WTC11 (cell line): Measurements from ENCODE around the gene TRIM25. TPM values are rescaled to one million over a fixed set of nuclear protein-coding genes. Genes with fewer than 3 reads are reported as not detected.

Experiments used
- ATAC-seq: fragments of 200-7000 bp; cut with Tn5 transposase; 2 replicates; pipeline ENCODE4 v1.10.0; 2021; ENCODE audit warnings: mild to moderate bottlenecking, moderate library complexity
- CTCF ChIA-PET: fragments of 300-600 bp; sonication (Branson Sonifier 250); formaldehyde crosslinking; loops from one replicate; lab custom pipeline; 2021; ENCODE audit warnings: antibody characterized with exemption; lab: Charles Lee
- POLR2A ChIA-PET: fragments of 350-600 bp; sonication (Branson Sonifier 250); formaldehyde crosslinking; loops from one replicate; lab custom pipeline; 2021; ENCODE audit warnings: antibody characterized with exemption; lab: Charles Lee
- DNase-seq: peaks from one replicate; pipeline ENCODE4 v3.0.0; 2021; ENCODE audit warnings: low spot score
- H3K27ac Mint-ChIP-seq: 2 replicates; pipeline ENCODE4 v1.8.0; 2021; ENCODE audit warnings: mixed read lengths
- H3K27me3 Mint-ChIP-seq: 2 replicates; pipeline ENCODE4 v1.8.0; 2021; ENCODE audit warnings: low read depth, mild to moderate bottlenecking, moderate library complexity, mixed read lengths
- H3K36me3 Mint-ChIP-seq: 2 replicates; pipeline ENCODE4 v1.8.0; 2021; ENCODE audit warnings: mixed read lengths
- H3K4me1 Mint-ChIP-seq: 2 replicates; pipeline ENCODE4 v1.8.0; 2022; ENCODE audit warnings: mixed read lengths
- H3K4me3 Mint-ChIP-seq: 2 replicates; pipeline ENCODE4 v1.8.0; 2021; ENCODE audit warnings: mild to moderate bottlenecking, moderate library complexity, mixed read lengths
- H3K9me3 Mint-ChIP-seq: 2 replicates; pipeline ENCODE4 v1.8.0; 2021; ENCODE audit warnings: mixed read lengths
- AFF4 ChIP-seq: sonication (generic); formaldehyde crosslinking; IDR thresholded peaks from 2 replicates; pipeline ENCODE4 v1.8.1; 2023; ENCODE audit warnings: mild to moderate bottlenecking, missing genetic modification reagents, borderline replicate concordance
- ATF3 ChIP-seq: sonication (generic); formaldehyde crosslinking; conservative IDR thresholded peaks from 2 replicates; pipeline ENCODE4 v1.8.1; 2022; ENCODE audit warnings: mild to moderate bottlenecking, missing genetic modification reagents
- ELF4 ChIP-seq: sonication (generic); formaldehyde crosslinking; IDR thresholded peaks from 2 replicates; pipeline ENCODE4 v1.8.1; 2022; ENCODE audit warnings: low read depth, mild to moderate bottlenecking, moderate library complexity, missing genetic modification reagents
- EMX1 ChIP-seq: fragments of 250-450 bp; sonication (Bioruptor Pico); IDR thresholded peaks from 2 replicates; pipeline ENCODE4 v1.8.0; 2021; ENCODE audit warnings: mild to moderate bottlenecking
- FOXJ3 ChIP-seq: sonication (generic); formaldehyde crosslinking; IDR thresholded peaks from 2 replicates; pipeline ENCODE4 v1.9.0; 2021; ENCODE audit warnings: missing genetic modification reagents, mild to moderate bottlenecking, borderline replicate concordance
- FOXP4 ChIP-seq: sonication (generic); formaldehyde crosslinking; IDR thresholded peaks from 2 replicates; pipeline ENCODE4 v1.8.0; 2022; ENCODE audit warnings: mild to moderate bottlenecking, missing genetic modification reagents
- IRF1 ChIP-seq: sonication (generic); formaldehyde crosslinking; IDR thresholded peaks from 2 replicates; pipeline ENCODE4 v1.8.0; 2023; ENCODE audit warnings: missing genetic modification reagents
- JAZF1 ChIP-seq: fragments of 250-450 bp; sonication (Bioruptor Pico); IDR thresholded peaks from 2 replicates; pipeline ENCODE4 v1.9.0; 2021; ENCODE audit warnings: moderate library complexity, mild to moderate bottlenecking, inconsistent platforms
- JUN ChIP-seq: sonication (generic); formaldehyde crosslinking; IDR thresholded peaks from 2 replicates; pipeline ENCODE4 v1.8.0; 2023; ENCODE audit warnings: mild to moderate bottlenecking, missing genetic modification reagents
- KAT7 ChIP-seq: sonication (generic); formaldehyde crosslinking; IDR thresholded peaks from 2 replicates; pipeline ENCODE4 v1.8.1; 2023; ENCODE audit warnings: missing genetic modification reagents, mild to moderate bottlenecking, borderline replicate concordance
- MAX ChIP-seq: sonication (generic); formaldehyde crosslinking; IDR thresholded peaks from 2 replicates; pipeline ENCODE4 v1.8.0; 2022; ENCODE audit warnings: mild to moderate bottlenecking, missing genetic modification reagents
- NFATC4 ChIP-seq: fragments of 250-450 bp; sonication (Bioruptor Pico); IDR thresholded peaks from 2 replicates; pipeline ENCODE4 v1.9.0; 2021; ENCODE audit warnings: mild to moderate bottlenecking
- NR3C1 ChIP-seq: sonication (generic); formaldehyde crosslinking; conservative IDR thresholded peaks from 2 replicates; pipeline ENCODE4 v1.8.1; 2023; ENCODE audit warnings: low read depth, mild to moderate bottlenecking, missing genetic modification reagents
- PREB ChIP-seq: sonication (generic); formaldehyde crosslinking; IDR thresholded peaks from 2 replicates; pipeline ENCODE4 v1.8.1; 2022; ENCODE audit warnings: mild to moderate bottlenecking, missing genetic modification reagents, moderate library complexity, borderline replicate concordance
- RELA ChIP-seq: sonication (generic); formaldehyde crosslinking; IDR thresholded peaks from 2 replicates; pipeline ENCODE4 v1.8.1; 2022; ENCODE audit warnings: missing genetic modification reagents, mild to moderate bottlenecking, borderline replicate concordance
- TEAD1 ChIP-seq: sonication (generic); formaldehyde crosslinking; IDR thresholded peaks from 2 replicates; pipeline ENCODE4 v1.8.0; 2022; ENCODE audit warnings: mild to moderate bottlenecking, missing genetic modification reagents
- USF2 ChIP-seq: sonication (generic); formaldehyde crosslinking; IDR thresholded peaks from 2 replicates; pipeline ENCODE4 v1.8.1; 2023; ENCODE audit warnings: mild to moderate bottlenecking, missing genetic modification reagents, moderate library complexity
- ZMAT4 ChIP-seq: fragments of 250-450 bp; sonication (Bioruptor Pico); IDR thresholded peaks from 2 replicates; pipeline ENCODE4 v1.9.0; 2021; ENCODE audit warnings: mild to moderate bottlenecking
- ZNF121 ChIP-seq: sonication (generic); formaldehyde crosslinking; IDR thresholded peaks from 2 replicates; pipeline ENCODE4 v1.8.0; 2023; ENCODE audit warnings: missing genetic modification reagents
- ZNF317 ChIP-seq: sonication (generic); formaldehyde crosslinking; IDR thresholded peaks from 2 replicates; pipeline ENCODE4 v1.8.1; 2023; ENCODE audit warnings: low read depth, mild to moderate bottlenecking, moderate library complexity, missing genetic modification reagents, borderline replicate concordance
- ZNF416 ChIP-seq: fragments of 250-450 bp; sonication (Bioruptor Pico); IDR thresholded peaks from 2 replicates; pipeline ENCODE4 v1.9.0; 2021; ENCODE audit warnings: mild to moderate bottlenecking, inconsistent platforms
- ZNF423 ChIP-seq: fragments of 250-450 bp; sonication (Bioruptor Pico); IDR thresholded peaks from 2 replicates; pipeline ENCODE4 v2.1.2; 2022; ENCODE audit warnings: mild to moderate bottlenecking, moderate library complexity
- ZSCAN18 ChIP-seq: fragments of 250-450 bp; sonication (Bioruptor Pico); IDR thresholded peaks from 2 replicates; pipeline ENCODE4 v2.1.2; 2022; ENCODE audit warnings: mild to moderate bottlenecking, moderate library complexity
- total RNA-seq: library from RNA; stranded (reverse); gene quantifications from 3 replicates; pipeline ENCODE4 v1.2.3, GENCODE V29; 2021

The TRIM25 gene
- total RNA-seq, 1 experiment from 2014 or later, result 49.0 TPM

- no peaks in the 10 kb centered on the region for H3K27me3 Mint-ChIP-seq
- H3K4me1 Mint-ChIP-seq, result peaks cover 15% of the 10 kb centered on the region
- H3K27ac Mint-ChIP-seq, result no peak overlapping the region
- ChIA-PET POLR2A (no interaction called here), CTCF (no interaction called here)
- ATAC-seq (no peak), DNase-seq (no peak)
- H3K9me3 Mint-ChIP-seq, result no peaks in the 10 kb centered on the region
- TF ChIP-seq ZNF121, result 0 out of 2 replicates have a peak, but pooled peaks have one; percentile 54
- no peak for TF ChIP-seq IRF1
- TF ChIP-seq NFATC4 (CRISPR knock-in tag), result no peak
- TF ChIP-seq AFF4 (CRISPR knock-in tag), result no peak
- TF ChIP-seq, all 79 proteins: peak for 1
- no peaks in the 10 kb centered on the region; the same call in 1 of the 2 replicates for H3K36me3 Mint-ChIP-seq
- no peak overlapping the region for H3K4me3 Mint-ChIP-seq
These were observed 43.1 kb upstream of the TRIM25 start for GRCh38 chr17:56956992-56957391.

- no peaks in the 10 kb centered on the region for H3K27me3 Mint-ChIP-seq
- POLR2A ChIA-PET, result no interaction called here
- no peaks in the 10 kb centered on the region for H3K9me3 Mint-ChIP-seq
- ATAC-seq (no peak), DNase-seq (no peak)
- no peak overlapping the region for H3K27ac Mint-ChIP-seq
- peaks cover 48% of the 10 kb centered on the region for H3K36me3 Mint-ChIP-seq
- H3K4me1 Mint-ChIP-seq, result no peaks in the 10 kb centered on the region
- no peak for TF ChIP-seq ZSCAN18
- no peak for TF ChIP-seq MAX (CRISPR knock-in tag)
- no peak for TF ChIP-seq RELA (CRISPR knock-in tag)
- TF ChIP-seq JAZF1 (CRISPR knock-in tag), result no peak
- TF ChIP-seq ZNF423, result no peak
- no peak for TF ChIP-seq FOXJ3 (CRISPR knock-in tag)
- no peak for TF ChIP-seq TEAD1 (CRISPR knock-in tag)
- no peak for TF ChIP-seq USF2 (CRISPR knock-in tag)
- TF ChIP-seq ATF3 (CRISPR knock-in tag), result no peak
- TF ChIP-seq NR3C1 (CRISPR knock-in tag), result no peak
- TF ChIP-seq ZNF416 (CRISPR knock-in tag), result no peak
- no peak for TF ChIP-seq ZMAT4 (CRISPR knock-in tag)
- no peak for TF ChIP-seq JUN (CRISPR knock-in tag)
- no peak for TF ChIP-seq KAT7 (CRISPR knock-in tag)
- TF ChIP-seq PREB (CRISPR knock-in tag), result no peak
- TF ChIP-seq FOXP4 (CRISPR knock-in tag), result no peak
- TF ChIP-seq ZNF317 (CRISPR knock-in tag), result no peak
- TF ChIP-seq EMX1 (CRISPR knock-in tag), result no peak
- TF ChIP-seq ELF4 (CRISPR knock-in tag), result no peak
- no peak overlapping the region for H3K4me3 Mint-ChIP-seq
- CTCF ChIA-PET, result no interaction called here
These were observed 35.7 kb upstream of the TRIM25 start for GRCh38 chr17:56949595-56949994.
